Osteocyte (in vitro differentiated cells): Measurements from ENCODE around the gene CTSD. TPM values are rescaled to one million over a fixed set of nuclear protein-coding genes. Genes with fewer than 3 reads are reported as not detected.

Experiments
- DNase-seq: peaks from one replicate; pipeline ENCODE4 v3.0.0; 2021; ENCODE audit warnings: mixed read lengths; ENCODE audit not compliant: unreplicated experiment; ENCODE audit errors: extremely low spot score
- H3K27ac Mint-ChIP-seq: one replicate; pipeline ENCODE4 v1.8.0; 2021; ENCODE audit warnings: mild to moderate bottlenecking, mixed read lengths; ENCODE audit not compliant: unreplicated experiment
- H3K27me3 Mint-ChIP-seq: one replicate; pipeline ENCODE4 v1.8.0; 2021; ENCODE audit warnings: mixed read lengths; ENCODE audit not compliant: unreplicated experiment
- H3K36me3 Mint-ChIP-seq: one replicate; pipeline ENCODE4 v1.8.0; 2021; ENCODE audit warnings: mixed read lengths; ENCODE audit not compliant: unreplicated experiment
- H3K4me1 Mint-ChIP-seq: one replicate; pipeline ENCODE4 v1.8.0; 2021; ENCODE audit warnings: mixed read lengths; ENCODE audit not compliant: unreplicated experiment
- H3K4me3 Mint-ChIP-seq: one replicate; pipeline ENCODE4 v1.8.0; 2021; ENCODE audit warnings: mild to moderate bottlenecking, moderate library complexity, mixed read lengths; ENCODE audit not compliant: unreplicated experiment
- H3K9me3 Mint-ChIP-seq: one replicate; pipeline ENCODE4 v1.8.0; 2021; ENCODE audit warnings: mixed read lengths; ENCODE audit not compliant: unreplicated experiment
- CTCF ChIP-seq: fragments of 200-600 bp; sonication (generic); IDR thresholded peaks from 2 replicates; pipeline ENCODE4 v1.5.0; 2021; ENCODE audit warnings: antibody characterized with exemption, mild to moderate bottlenecking, moderate library complexity
- total RNA-seq: library from RNA; stranded (reverse); gene quantifications from 2 replicates; pipeline ENCODE4 v1.2.1, GENCODE V29; 2021

Gene CTSD
- total RNA-seq, 1 donor from 2014 or later = 2,062 TPM

DNA sequence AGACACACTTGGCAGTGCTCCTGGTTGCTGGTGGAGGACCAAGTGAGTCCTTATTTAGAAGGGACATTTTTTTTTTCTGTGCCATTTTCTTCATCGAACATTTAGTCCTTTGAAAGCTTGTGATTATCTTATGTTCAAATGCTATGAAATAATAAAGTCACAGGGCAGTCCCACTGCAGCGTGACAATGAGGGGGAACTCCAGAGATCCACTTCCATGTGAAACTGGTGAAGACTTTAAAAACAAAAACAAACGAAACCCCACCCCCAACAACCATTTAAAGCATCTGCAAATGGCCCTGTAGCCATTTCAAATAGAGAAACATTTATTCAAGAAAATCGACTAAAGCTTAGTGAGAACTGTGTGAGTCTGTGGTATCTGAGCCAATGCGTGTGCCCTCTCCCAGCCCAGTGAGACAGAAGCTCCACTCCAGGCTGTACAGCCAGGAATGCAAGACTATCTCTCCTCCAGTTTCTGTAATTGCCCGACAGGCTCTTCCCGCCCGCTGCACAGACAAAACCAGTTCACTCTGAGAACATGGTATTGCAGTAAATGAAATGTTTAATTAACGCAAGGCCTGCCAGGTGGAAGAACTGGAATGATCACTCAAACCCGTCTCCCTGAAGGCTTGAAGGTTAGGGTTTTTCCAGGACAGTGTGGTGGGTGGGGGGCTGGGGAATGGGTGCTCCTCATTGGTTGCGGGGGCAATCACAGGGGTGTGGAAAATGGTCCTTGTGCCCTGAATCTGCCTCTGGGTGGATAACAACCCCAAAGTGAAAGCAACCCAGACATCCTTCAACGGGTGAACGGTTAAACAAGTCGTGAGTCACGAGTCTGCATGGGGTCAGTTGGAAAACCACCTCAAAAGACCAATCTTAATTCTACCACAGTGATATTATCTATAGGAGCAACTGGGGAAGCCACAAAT is 58.3 kb downstream of the CTSD start:
- peaks cover 65% of the 10 kb centered on the region for H3K27me3 Mint-ChIP-seq
- no peak overlapping the region for H3K4me3 Mint-ChIP-seq
- peaks cover 6% of the 10 kb centered on the region for H3K4me1 Mint-ChIP-seq
- H3K36me3 Mint-ChIP-seq = no peaks in the 10 kb centered on the region
- H3K9me3 Mint-ChIP-seq = no peaks in the 10 kb centered on the region
- H3K27ac Mint-ChIP-seq = no peak overlapping the region
- DNase-seq = no peak
- TF ChIP-seq CTCF = no peak

GRCh38 chr11:1703146-1703545 is 60.6 kb downstream of the CTSD start:
- Mint-ChIP-seq H3K4me3 (no peak overlapping the region), H3K27me3 (peaks cover 48% of the 10 kb centered on the region), H3K27ac (no peak overlapping the region), H3K9me3 (no peaks in the 10 kb centered on the region), H3K36me3 (no peaks in the 10 kb centered on the region), H3K4me1 (peaks cover 6% of the 10 kb centered on the region)
- DNase-seq = no peak
- TF ChIP-seq CTCF = no peak

Other genes with a start within 250 kb of the CTSD start
- gene DUSP8, start 191.7 kb downstream of the CTSD start, total RNA-seq = 5.4 and 7.7 TPM in 2 replicates
- not detected in 2 replicates for gene KRTAP5-1, start 178.6 kb downstream of the CTSD start, total RNA-seq
- not detected in 2 replicates for gene KRTAP5-2, start 165.6 kb downstream of the CTSD start, total RNA-seq
- gene KRTAP5-3, start 155.5 kb downstream of the CTSD start, total RNA-seq = not detected in 2 replicates
- gene KRTAP5-4, start 141.8 kb downstream of the CTSD start, total RNA-seq = not detected in 2 replicates
- gene KRTAP5-5, start 134.2 kb downstream of the CTSD start, total RNA-seq = not detected in 2 replicates
- not detected in 2 replicates for gene KRTAP5-6, start 66.7 kb downstream of the CTSD start, total RNA-seq
- 13.5 and 24.0 TPM in 2 replicates for gene IFITM10, start 13.3 kb downstream of the CTSD start, total RNA-seq
- gene SYT8, start 71.1 kb upstream of the CTSD start, total RNA-seq = 5.0 and 6.2 TPM in 2 replicates
- 1.0 and 1.1 TPM in 2 replicates for gene TNNI2, start 75.1 kb upstream of the CTSD start, total RNA-seq
- gene LSP1, start 89.2 kb upstream of the CTSD start, total RNA-seq = 26.9 and 29.5 TPM in 2 replicates
- not detected in 2 replicates for gene PRR33, start 128.0 kb upstream of the CTSD start, total RNA-seq
- 2.6 and 4.4 TPM in 2 replicates for gene TNNT3, start 155.8 kb upstream of the CTSD start, total RNA-seq
- 28.0 and 29.2 TPM in 2 replicates for gene MRPL23, start 183.4 kb upstream of the CTSD start, total RNA-seq
- gene H19, start 233.9 kb upstream of the CTSD start, total RNA-seq = 1,569 and 1,806 TPM in 2 replicates